ENCODE measurements around the gene TMEM38B. TPM values are rescaled to one million over a fixed set of nuclear protein-coding genes. Genes with fewer than 3 reads are reported as not detected.

The TMEM38B gene
- total and polyA plus RNA-seq, 2 experiments from 2014 or later, result 22.0 to 28.4 TPM

- H3K9me2 ChIP-seq (replicated peaks; ENCODE audit: insufficient read depth), result no peaks in the 10 kb centered on the region
- no peaks in the 10 kb centered on the region for H3K36me3 ChIP-seq (replicated peaks; ENCODE audit: insufficient read depth, low read depth)
- no peak for TF ChIP-seq EZH2 (IDR thresholded peaks at IDR 0.05; ENCODE audit: borderline replicate concordance)
- no peak for TF ChIP-seq EZH2phosphoT487 (IDR thresholded peaks at IDR 0.05; ENCODE audit: low read depth, severe bottlenecking, unreplicated experiment)
- no peak for TF ChIP-seq CTCF (IDR thresholded peaks at IDR 0.05; ENCODE audit: poor library complexity)
- H3K4me1 ChIP-seq (ENCODE audit: insufficient read depth), result no peaks in the 10 kb centered on the region
- no peaks in the 10 kb centered on the region for H4K20me1 ChIP-seq (ENCODE audit: insufficient read depth, poor library complexity, severe bottlenecking)
- no peak overlapping the region for H3K27ac ChIP-seq
- H3K4me3 ChIP-seq, result no peak overlapping the region
- H3K79me2 ChIP-seq, result no peaks in the 10 kb centered on the region
- H3K9me3 ChIP-seq (ENCODE audit: low read depth), result no peaks in the 10 kb centered on the region
- WGBS (ENCODE audit: low lambda C conversion rate, missing lambda C conversion rate), result 72% methylated on average over 4 of the region's 4 CpGs
- H3K4me2 ChIP-seq, result no peak overlapping the region
- H3K27me3 ChIP-seq, result peaks cover 22% of the 10 kb centered on the region
- no peak for DNase-seq (ENCODE audit: low spot score)
- no peak overlapping the region for H2AFZ ChIP-seq
Observed at GRCh38 chr9:105661011-105661410, 33.3 kb upstream of the TMEM38B start.

- H3K27me3 ChIP-seq, result peaks cover 8% of the 10 kb centered on the region
- no peaks in the 10 kb centered on the region for H3K9me2 ChIP-seq (replicated peaks; ENCODE audit: insufficient read depth)
- H2AFZ ChIP-seq, result no peak within 1 kb of the TSS
- H3K9me3 ChIP-seq (ENCODE audit: low read depth), result no peaks in the 10 kb centered on the region
- no peak within 1 kb of the TSS for H3K27ac ChIP-seq
- WGBS (ENCODE audit: low lambda C conversion rate, missing lambda C conversion rate), result 86% methylated on average over 12 of the region's 12 CpGs
- no peak for TF ChIP-seq CTCF (IDR thresholded peaks at IDR 0.05; ENCODE audit: poor library complexity)
- TF ChIP-seq EZH2phosphoT487 (IDR thresholded peaks at IDR 0.05; ENCODE audit: low read depth, severe bottlenecking, unreplicated experiment), result no peak
- TF ChIP-seq EZH2 (IDR thresholded peaks at IDR 0.05; ENCODE audit: borderline replicate concordance), result no peak
- H4K20me1 ChIP-seq (ENCODE audit: insufficient read depth, poor library complexity, severe bottlenecking), result no peaks in the 10 kb centered on the region
- no peaks in the 10 kb centered on the region for H3K4me1 ChIP-seq (ENCODE audit: insufficient read depth)
- H3K4me2 ChIP-seq, result no peak within 1 kb of the TSS
- no peaks in the 10 kb centered on the region for H3K79me2 ChIP-seq
- no peaks in the 10 kb centered on the region for H3K36me3 ChIP-seq (replicated peaks; ENCODE audit: insufficient read depth, low read depth)
- no peak for DNase-seq (ENCODE audit: low spot score)
- H3K4me3 ChIP-seq, result no peak within 1 kb of the TSS
Observed at GRCh38 chr9:105662184-105663104, 31.9 kb upstream of the TMEM38B start, which contains the start of gene TAL2. Gene TAL2, plus strand, starts transcription at chr9:105662457. Its CDS starts 40 bp downstream, at chr9:105662497.

GRCh38 chr9:105663914-105664313 lies 30.4 kb upstream of the TMEM38B start:
- H3K9me3 ChIP-seq (ENCODE audit: low read depth), result no peaks in the 10 kb centered on the region
- H3K4me1 ChIP-seq (ENCODE audit: insufficient read depth), result no peaks in the 10 kb centered on the region
- DNase-seq (ENCODE audit: low spot score), result no peak
- WGBS (ENCODE audit: low lambda C conversion rate, missing lambda C conversion rate), result 50% methylated on average over 5 of the region's 5 CpGs
- H3K27ac ChIP-seq, result no peak overlapping the region
- no peaks in the 10 kb centered on the region for H3K9me2 ChIP-seq (replicated peaks; ENCODE audit: insufficient read depth)
- H4K20me1 ChIP-seq (ENCODE audit: insufficient read depth, poor library complexity, severe bottlenecking), result no peaks in the 10 kb centered on the region
- no peaks in the 10 kb centered on the region for H3K79me2 ChIP-seq
- no peaks in the 10 kb centered on the region for H3K27me3 ChIP-seq
- no peak overlapping the region for H3K4me3 ChIP-seq
- no peaks in the 10 kb centered on the region for H3K36me3 ChIP-seq (replicated peaks; ENCODE audit: insufficient read depth, low read depth)
- no peak overlapping the region for H2AFZ ChIP-seq
- no peak for TF ChIP-seq CTCF (IDR thresholded peaks at IDR 0.05; ENCODE audit: poor library complexity)
- no peak overlapping the region for H3K4me2 ChIP-seq

Data from hepatocyte (in vitro differentiated cells).